Left lung (tissue), 10 donors: Measurements from ENCODE around the gene KLF2. TPM values are rescaled to one million over a fixed set of nuclear protein-coding genes. Genes with fewer than 3 reads are reported as not detected.

Experiments used
- ATAC-seq: fragments of 200-7000 bp; cut with Tn5 transposase; one replicate; pipeline ENCODE4 v1.9.1; 2020; ENCODE audit warnings: moderate library complexity
- DNase-seq, 4 donors: peaks; one replicate each; pipeline ENCODE4 v3.0.0-alpha.2; 2013 to 2020
- H3K27ac ChIP-seq, 2 donors: fragments of 200-600 bp; sonication (generic) in 1 of 2; one replicate each; pipeline versions ENCODE4 v1.5.0 to v1.8.0; 2020 to 2021
- H3K27me3 ChIP-seq, 2 donors: fragments of 200-600 bp; sonication (generic) in 1 of 2; one replicate each; pipeline versions ENCODE4 v1.5.0 to v1.8.0; 2020 to 2021
- H3K36me3 ChIP-seq, 2 donors: fragments of 200-600 bp; sonication (generic) in 1 of 2; one replicate each; pipeline versions ENCODE4 v1.5.0 to v1.8.0; 2020 to 2021
- H3K4me1 ChIP-seq, 2 donors: fragments of 200-600 bp; one replicate each; pipeline ENCODE4 v1.8.0; 2021
- H3K4me3 ChIP-seq, 2 donors: fragments of 200-600 bp; sonication (generic) in 1 of 2; one replicate each; pipeline versions ENCODE4 v1.5.0 to v1.8.0; 2020 to 2021; ENCODE audit warnings: mild to moderate bottlenecking in 1 of 2
- H3K9me3 ChIP-seq, 2 donors: fragments of 200-600 bp; sonication (generic) in 1 of 2; one replicate each; pipeline versions ENCODE4 v1.5.0 to v1.8.0; 2020 to 2021
- CTCF ChIP-seq, 2 donors: fragments of 200-600 bp; sonication (generic) in 1 of 2; IDR thresholded peaks; one replicate each; pipeline versions ENCODE4 v1.5.0 to v1.8.0; 2021; ENCODE audit warnings: antibody characterized with exemption in 2 of 2
- intact Hi-C, 2 donors: fragments of 100-400 bp; cut with DNase I; formaldehyde crosslinking; loops; one replicate each; pipeline versions ENCODE4 v1.11.2 to v1.14.2; 2022
- polyA plus RNA-seq, 6 donors: library from polyadenylated mRNA; unstranded; fragments of 120-200 nt; gene quantifications; one replicate each; pipeline ENCODE4 v1.2.1, GENCODE V29; 2013; ENCODE audit not compliant: insufficient read length in 6 of 6
- total RNA-seq, 2 donors: library from RNA; stranded (reverse); fragmentation: NEBNext Ultra II Directional; extraction: Animal tissue kit (Norgen Biotek cat#: 25700); gene quantifications; one replicate each; pipeline ENCODE4 v1.2.1, GENCODE V29; 2021
- donor health status: DM: no; HTN: yes; CAD: no.
- donor health status: DM: no; HTN: no; CAD: no.

The KLF2 gene
- total and polyA plus RNA-seq, 8 donors, result 12.9 to 75.9 (median 37.6) TPM

- DNase-seq (peak in 1 of 4 donors; percentile 45), ATAC-seq (no peak)
- intact Hi-C loops, result no loop called here
- Histone ChIP-seq H3K4me3 (no peak overlapping the region), H3K4me1 (peaks cover 14 to 89% of the 10 kb centered on the region in 2 donors), H3K27me3 (no peaks in the 10 kb centered on the region), H3K27ac (peak overlapping the region; percentile 33 to 72), H3K9me3 (no peaks in the 10 kb centered on the region), H3K36me3 (peaks cover 0 to 24% of the 10 kb centered on the region in 2 donors)
- no peak for TF ChIP-seq CTCF (IDR thresholded peaks at IDR 0.05)
Measured at GRCh38 chr19:16370641-16371391, 46.2 kb downstream of the KLF2 start.

- DNase-seq (peak in 2 of 4 donors; percentile 79 to 94), ATAC-seq (peak; percentile 71)
- Histone ChIP-seq H3K27me3 (no peaks in the 10 kb centered on the region), H3K4me1 (peaks cover 14 to 83% of the 10 kb centered on the region in 2 donors), H3K4me3 (no peak overlapping the region), H3K36me3 (peaks cover 0 to 31% of the 10 kb centered on the region in 2 donors), H3K27ac (peak overlapping the region; percentile 33 to 72), H3K9me3 (no peaks in the 10 kb centered on the region)
- intact Hi-C loops, result no loop called here
- no peak for TF ChIP-seq CTCF (IDR thresholded peaks at IDR 0.05)
Measured at GRCh38 chr19:16371540-16371986, 46.9 kb downstream of the KLF2 start.

- H3K4me3 ChIP-seq, result no peak overlapping the region
- intact Hi-C loops, result no loop called here
- H3K27me3 ChIP-seq, result no peaks in the 10 kb centered on the region
- no peak for TF ChIP-seq CTCF (IDR thresholded peaks at IDR 0.05)
- DNase-seq, result peak in 1 of 4 donors; percentile 51
- no peak for ATAC-seq
- H3K27ac ChIP-seq, result peak overlapping the region; percentile 33 to 72
- peaks cover 14 to 81% of the 10 kb centered on the region in 2 donors for H3K4me1 ChIP-seq
- H3K36me3 ChIP-seq, result peaks cover 0 to 39% of the 10 kb centered on the region in 2 donors
- H3K9me3 ChIP-seq, result no peaks in the 10 kb centered on the region
Measured at GRCh38 chr19:16372065-16372915, 47.7 kb downstream of the KLF2 start.

- peaks cover 0 to 43% of the 10 kb centered on the region in 2 donors for H3K36me3 ChIP-seq
- no peaks in the 10 kb centered on the region for H3K27me3 ChIP-seq
- peak overlapping the region in 1 of 2 donors; percentile 72 for H3K27ac ChIP-seq
- DNase-seq (peak in 1 of 4 donors; percentile 64), ATAC-seq (no peak)
- H3K4me3 ChIP-seq, result no peak overlapping the region
- no peaks in the 10 kb centered on the region for H3K9me3 ChIP-seq
- H3K4me1 ChIP-seq, result peaks cover 14 to 75% of the 10 kb centered on the region in 2 donors
- intact Hi-C loops, result no loop called here
- TF ChIP-seq CTCF (IDR thresholded peaks at IDR 0.05), result no peak
Measured at GRCh38 chr19:16373079-16373478, 48.5 kb downstream of the KLF2 start.

- H3K27ac ChIP-seq, result peak overlapping the region in 1 of 2 donors; percentile 72
- ATAC-seq (peak; percentile 12), DNase-seq (peak in 1 of 4 donors; percentile 36)
- no peaks in the 10 kb centered on the region for H3K27me3 ChIP-seq
- no peaks in the 10 kb centered on the region for H3K9me3 ChIP-seq
- no peak overlapping the region for H3K4me3 ChIP-seq
- H3K36me3 ChIP-seq, result peaks cover 0 to 47% of the 10 kb centered on the region in 2 donors
- intact Hi-C loops, result no loop called here
- H3K4me1 ChIP-seq, result peaks cover 14 to 71% of the 10 kb centered on the region in 2 donors
- TF ChIP-seq CTCF (IDR thresholded peaks at IDR 0.05), result no peak
Measured at GRCh38 chr19:16373532-16373931, 48.9 kb downstream of the KLF2 start.
